HCT116 (cell line): Measurements from ENCODE around the gene SF1. TPM values are rescaled to one million over a fixed set of nuclear protein-coding genes. Genes with fewer than 3 reads are reported as not detected.

ENCODE experiments used
- ATAC-seq: fragments of 200-7000 bp; cut with Tn5 transposase; 2 replicates; pipeline ENCODE4 v1.9.1; 2020; ENCODE audit warnings: mild to moderate bottlenecking, moderate library complexity
- BruUV-seq: library from RNA; stranded (reverse); fragments of 400-500 nt; replicated peaks from 2 replicates; lab custom pipeline; 2021; lab: Mats Ljungman, UMichigan
- CTCF ChIA-PET: fragments of 300-600 bp; sonication (Branson Sonifier 250); formaldehyde crosslinking; loops from one replicate; lab custom pipeline; 2021; ENCODE audit warnings: antibody characterized with exemption; lab: Charles Lee
- POLR2A ChIA-PET: fragments of 300-600, 350-600 bp; sonication (Branson Sonifier 250); formaldehyde crosslinking; loops from one replicate; lab custom pipeline; 2021; ENCODE audit warnings: antibody characterized with exemption; lab: Charles Lee
- RAD21 ChIA-PET, 2 experiments: fragments of 300-600 bp; sonication (Branson Sonifier 250); formaldehyde crosslinking; loops; one replicate each; lab custom pipeline; 2023; ENCODE audit warnings: low total read pairs in 2 of 2; ENCODE audit not compliant: uncharacterized antibody in 2 of 2, unreplicated experiment in 2 of 2, low non-redundant PET in 1 of 2; lab: Charles Lee
- DNase-seq: peaks from one replicate; pipeline ENCODE4 v3.0.0-alpha.2; 2010; ENCODE audit warnings: low read depth, low spot score
- H2AFZ ChIP-seq: fragments of 200-600 bp; shearing (Covaris generic), sonication (generic); 2 replicates; pipeline ENCODE4 v1.6.1; 2017; ENCODE audit warnings: low read depth, mixed run types, mixed read lengths, antibody characterized with exemption, low read length; ENCODE audit not compliant: poor library complexity, severe bottlenecking
- H3K27ac ChIP-seq: 2 replicates; pipeline ENCODE4 v1.5.1; 2012; ENCODE audit warnings: low read depth, low read length
- H3K27me3 ChIP-seq: fragments of 200-600 bp; sonication (generic); 2 replicates; pipeline ENCODE4 v1.6.1; 2016; ENCODE audit warnings: mixed run types, low read length, mixed read lengths; ENCODE audit not compliant: insufficient read depth
- H3K36me3 ChIP-seq, 2 experiments: fragments of 200-500 bp in 1 of 2; fragments of 200-600 bp in 1 of 2; sonication (Bioruptor generic) in 1 of 2; sonication (generic) in 1 of 2; 2 replicates each; pipeline versions ENCODE4 v1.5.1 to v1.6.1; 2014 to 2016; ENCODE audit warnings: low read length in 2 of 2, inconsistent platforms in 1 of 2, mixed read lengths in 1 of 2, mixed run types in 1 of 2; ENCODE audit not compliant: insufficient read depth in 2 of 2, control insufficient read depth in 1 of 2
- H3K4me1 ChIP-seq, 2 experiments: fragments of 200-600 bp in 1 of 2; sonication (generic) in 1 of 2; 2 replicates each; pipeline versions ENCODE4 v1.5.1 to v1.6.1; 2012 to 2017; ENCODE audit warnings: low read length in 2 of 2, inconsistent platforms in 1 of 2, mild to moderate bottlenecking in 1 of 2, mixed read lengths in 1 of 2, mixed run types in 1 of 2, moderate library complexity in 1 of 2; ENCODE audit not compliant: insufficient read depth in 2 of 2, control insufficient read depth in 1 of 2
- H3K4me2 ChIP-seq: fragments of 200-600 bp; sonication (generic); 2 replicates; pipeline ENCODE4 v1.6.1; 2017; ENCODE audit warnings: mixed run types, low read length, mixed read lengths
- H3K4me3 ChIP-seq, 2 experiments: fragments of 200-600 bp in 1 of 2; sonication (generic) in 1 of 2; replicated peaks in 1 of 2; 2 replicates each; pipeline ENCODE4 v1.5.1; 2011 to 2016; ENCODE audit warnings: low read length in 2 of 2, control low read depth in 1 of 2, low read depth in 1 of 2, mild to moderate bottlenecking in 1 of 2, mixed read lengths in 1 of 2, mixed run types in 1 of 2
- H3K79me2 ChIP-seq: fragments of 200-600 bp; sonication (generic); 2 replicates; pipeline ENCODE4 v1.6.1; 2017; ENCODE audit warnings: mild to moderate bottlenecking, mixed run types, low read length, moderate library complexity, mixed read lengths; ENCODE audit not compliant: insufficient read depth
- H3K9ac ChIP-seq: fragments of 200-600 bp; sonication (generic); 2 replicates; pipeline ENCODE4 v1.6.1; 2016; ENCODE audit warnings: low read length, mixed read lengths
- H3K9me2 ChIP-seq: fragments of 200-600 bp; sonication (generic), shearing (Covaris generic); 2 replicates; pipeline ENCODE4 v1.6.1; 2017; ENCODE audit warnings: mixed run types, mild to moderate bottlenecking, moderate library complexity; ENCODE audit not compliant: insufficient read depth
- H3K9me3 ChIP-seq, 2 experiments: fragments of 200-500 bp in 1 of 2; fragments of 200-600 bp in 1 of 2; sonication (Bioruptor generic) in 1 of 2; sonication (generic) in 1 of 2; 2 replicates each; pipeline ENCODE4 v1.6.1; 2014 to 2017; ENCODE audit warnings: low read length in 2 of 2, mixed read lengths in 2 of 2, inconsistent platforms in 1 of 2, low read depth in 1 of 2, mild to moderate bottlenecking in 1 of 2, mixed run types in 1 of 2, moderate library complexity in 1 of 2; ENCODE audit not compliant: control insufficient read depth in 1 of 2, insufficient read depth in 1 of 2
- H4K20me1 ChIP-seq: fragments of 200-600 bp; sonication (generic), shearing (Covaris generic); 2 replicates; pipeline ENCODE4 v1.6.1; 2017; ENCODE audit warnings: mixed run types, mild to moderate bottlenecking, moderate library complexity; ENCODE audit not compliant: insufficient read depth
- CBX3 ChIP-seq: IDR thresholded peaks from 2 replicates; pipeline ENCODE4 v1.6.1; 2012; ENCODE audit warnings: low read depth
- CEBPB ChIP-seq: IDR thresholded peaks from 2 replicates; pipeline ENCODE4 v1.6.1; 2012; ENCODE audit warnings: low read depth
- ELF1 ChIP-seq: IDR thresholded peaks from 2 replicates; pipeline ENCODE4 v1.6.1; 2012; ENCODE audit warnings: low read depth, borderline replicate concordance
- EZH2 ChIP-seq: fragments of 200-600 bp; sonication (generic); IDR thresholded peaks from 2 replicates; pipeline ENCODE4 v1.6.1; 2017; ENCODE audit warnings: antibody characterized with exemption, mixed run types
- EZH2phosphoT487 ChIP-seq: fragments of 200-600 bp; IDR thresholded peaks from 2 replicates; pipeline ENCODE4 v1.6.1; 2018; ENCODE audit warnings: antibody characterized with exemption, borderline replicate concordance
- FOSL1 ChIP-seq: IDR thresholded peaks from 2 replicates; pipeline ENCODE4 v1.6.1; 2012; ENCODE audit warnings: low read depth
- JUND ChIP-seq: IDR thresholded peaks from 2 replicates; pipeline ENCODE4 v1.6.1; 2012
- POLR2AphosphoS5 ChIP-seq: IDR thresholded peaks from 2 replicates; pipeline ENCODE4 v1.6.1; 2011; ENCODE audit warnings: mild to moderate bottlenecking, low read depth, low read length, moderate library complexity
- RAD21 ChIP-seq: IDR thresholded peaks from 2 replicates; pipeline ENCODE4 v1.6.1; 2012; ENCODE audit warnings: low read depth, mild to moderate bottlenecking
- SIN3A ChIP-seq: IDR thresholded peaks from 2 replicates; pipeline ENCODE4 v1.6.1; 2012; ENCODE audit warnings: low read depth
- SP1 ChIP-seq: IDR thresholded peaks from 2 replicates; pipeline ENCODE4 v1.6.1; 2012; ENCODE audit warnings: low read depth
- TCF7L2 ChIP-seq: IDR thresholded peaks from 2 replicates; pipeline ENCODE4 v1.7.0; 2011; ENCODE audit warnings: borderline replicate concordance, inconsistent platforms; ENCODE audit not compliant: insufficient read depth, insufficient read length; ENCODE audit errors: extremely low read depth
- ZFX ChIP-seq: fragments of 450-650 bp; IDR thresholded peaks from 2 replicates; pipeline ENCODE4 v1.6.1; 2017
- ZNF274 ChIP-seq: fragments of 200-500 bp; sonication (Bioruptor generic); IDR thresholded peaks from 2 replicates; pipeline ENCODE4 v1.6.1; 2014; ENCODE audit warnings: mild to moderate bottlenecking, low read depth, low read length, inconsistent platforms
- intact Hi-C: fragments of 100-400 bp; cut with micrococcal nuclease; formaldehyde crosslinking; loops from 2 replicates; pipeline ENCODE4 v1.10.0; 2022
- total RNA-seq: library from RNA; stranded (reverse); gene quantifications from one replicate; pipeline ENCODE4 v1.2.1, GENCODE V29; 2021; ENCODE audit not compliant: unreplicated experiment
- TF ChIP-seq, protein P1 (sequence below): IDR thresholded peaks from 2 replicates; pipeline ENCODE4 v1.6.1; 2011; ENCODE audit warnings: mild to moderate bottlenecking, low read length, moderate library complexity; ENCODE audit not compliant: insufficient replicate concordance; ENCODE audit errors: extremely low read depth
- TF ChIP-seq, protein P2 (sequence below): IDR thresholded peaks from 2 replicates; pipeline ENCODE4 v1.6.1; 2012
- TF ChIP-seq, protein P3 (sequence below): IDR thresholded peaks from 2 replicates; pipeline ENCODE4 v1.6.1; 2012
- TF ChIP-seq, protein P4 (sequence below): IDR thresholded peaks from 2 replicates; pipeline ENCODE4 v1.6.1; 2012; ENCODE audit warnings: low read depth
- TF ChIP-seq, protein P5 (sequence below), 3 experiments: fragments of 200-600 bp in 1 of 3; sonication (generic) in 1 of 3; IDR thresholded peaks in 2 of 3; conservative IDR thresholded peaks in 1 of 3; 2 replicates each; pipeline ENCODE4 v1.5.1; 2012 to 2017; ENCODE audit warnings: low read depth in 2 of 3, low read length in 2 of 3, antibody characterized with exemption in 1 of 3, borderline replicate concordance in 1 of 3, control low read depth in 1 of 3, mild to moderate bottlenecking in 1 of 3, mixed read lengths in 1 of 3, mixed run types in 1 of 3, moderate library complexity in 1 of 3; ENCODE audit not compliant: insufficient read depth in 1 of 3

SF1 gene
- total RNA-seq, 1 experiment from 2014 or later: 403 TPM

DNA sequence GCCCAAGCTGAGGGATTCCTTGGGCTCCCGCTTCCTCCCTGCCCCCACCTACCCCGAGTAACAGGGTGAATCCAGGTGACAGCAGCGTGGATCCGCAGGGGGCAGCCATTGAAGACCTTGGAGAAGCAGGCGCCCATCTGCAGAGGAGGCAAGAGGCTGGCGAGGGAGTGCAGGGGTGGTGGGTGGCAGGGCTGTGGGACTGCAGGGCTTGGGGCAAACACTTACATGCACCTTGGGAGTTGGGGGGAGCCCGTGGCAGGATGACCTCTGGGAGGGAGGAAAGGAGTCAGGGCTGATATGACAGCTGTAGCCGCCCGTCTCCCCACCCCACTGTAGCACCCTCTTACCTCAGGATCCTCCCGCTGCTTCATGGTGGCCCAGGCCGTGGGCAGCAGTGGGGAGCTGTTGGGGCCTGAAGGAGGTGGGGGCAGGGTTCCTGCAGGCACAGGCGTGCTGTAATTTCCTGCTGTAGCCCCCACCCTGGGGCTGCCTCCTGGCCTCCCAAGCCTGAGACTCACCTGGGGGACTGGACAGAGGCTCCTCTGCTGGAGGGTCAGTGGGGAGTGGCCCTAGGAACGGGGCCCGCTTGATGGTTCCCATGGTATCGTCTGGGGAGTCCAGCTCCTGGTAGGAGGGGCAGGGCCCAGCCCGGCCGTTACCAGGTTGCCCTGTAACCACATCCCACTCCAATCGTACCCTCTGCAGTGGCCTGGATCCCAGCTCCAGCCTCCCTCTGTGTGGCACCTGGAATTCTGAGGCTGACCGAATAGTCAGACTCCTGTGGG, 18.6 kb upstream of the SF1 start:
- CTCF ChIA-PET: no interaction called here
- DNase-seq (no peak), ATAC-seq (no peak)
- Histone ChIP-seq H4K20me1 (no peaks in the 10 kb centered on the region), H3K4me3 (no peak overlapping the region), H3K27me3 (no peaks in the 10 kb centered on the region), H3K36me3 (no peaks in the 10 kb centered on the region; a peak in 1 of 4 replicates), H3K9me2 (no peaks in the 10 kb centered on the region), H3K79me2 (no peaks in the 10 kb centered on the region), H2AFZ (no peak overlapping the region), H3K4me1 (peaks cover 15 to 30% of the 10 kb centered on the region in 2 experiments; a peak in 3 of 4 replicates), H3K27ac (no peak overlapping the region), H3K9ac (no peak overlapping the region), H3K9me3 (no peaks in the 10 kb centered on the region), H3K4me2 (no peak overlapping the region)
- POLR2A ChIA-PET: interaction anchor here (0.6 kb wide), 1 partner anchor 61 kb away, joined by 3 read pairs; no protein-coding TSS in a partner anchor
- intact Hi-C loops: no loop called here
- TF ChIP-seq, protein P1, sequence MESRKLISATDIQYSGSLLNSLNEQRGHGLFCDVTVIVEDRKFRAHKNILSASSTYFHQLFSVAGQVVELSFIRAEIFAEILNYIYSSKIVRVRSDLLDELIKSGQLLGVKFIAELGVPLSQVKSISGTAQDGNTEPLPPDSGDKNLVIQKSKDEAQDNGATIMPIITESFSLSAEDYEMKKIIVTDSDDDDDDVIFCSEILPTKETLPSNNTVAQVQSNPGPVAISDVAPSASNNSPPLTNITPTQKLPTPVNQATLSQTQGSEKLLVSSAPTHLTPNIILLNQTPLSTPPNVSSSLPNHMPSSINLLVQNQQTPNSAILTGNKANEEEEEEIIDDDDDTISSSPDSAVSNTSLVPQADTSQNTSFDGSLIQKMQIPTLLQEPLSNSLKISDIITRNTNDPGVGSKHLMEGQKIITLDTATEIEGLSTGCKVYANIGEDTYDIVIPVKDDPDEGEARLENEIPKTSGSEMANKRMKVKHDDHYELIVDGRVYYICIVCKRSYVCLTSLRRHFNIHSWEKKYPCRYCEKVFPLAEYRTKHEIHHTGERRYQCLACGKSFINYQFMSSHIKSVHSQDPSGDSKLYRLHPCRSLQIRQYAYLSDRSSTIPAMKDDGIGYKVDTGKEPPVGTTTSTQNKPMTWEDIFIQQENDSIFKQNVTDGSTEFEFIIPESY: no peak
- TF ChIP-seq, protein P2, sequence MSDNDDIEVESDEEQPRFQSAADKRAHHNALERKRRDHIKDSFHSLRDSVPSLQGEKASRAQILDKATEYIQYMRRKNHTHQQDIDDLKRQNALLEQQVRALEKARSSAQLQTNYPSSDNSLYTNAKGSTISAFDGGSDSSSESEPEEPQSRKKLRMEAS: no peak
- TF ChIP-seq, protein P3, sequence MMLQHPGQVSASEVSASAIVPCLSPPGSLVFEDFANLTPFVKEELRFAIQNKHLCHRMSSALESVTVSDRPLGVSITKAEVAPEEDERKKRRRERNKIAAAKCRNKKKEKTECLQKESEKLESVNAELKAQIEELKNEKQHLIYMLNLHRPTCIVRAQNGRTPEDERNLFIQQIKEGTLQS: no peak
- TF ChIP-seq SIN3A: no peak
- TF ChIP-seq FOSL1: no peak
- TF ChIP-seq, protein P4, sequence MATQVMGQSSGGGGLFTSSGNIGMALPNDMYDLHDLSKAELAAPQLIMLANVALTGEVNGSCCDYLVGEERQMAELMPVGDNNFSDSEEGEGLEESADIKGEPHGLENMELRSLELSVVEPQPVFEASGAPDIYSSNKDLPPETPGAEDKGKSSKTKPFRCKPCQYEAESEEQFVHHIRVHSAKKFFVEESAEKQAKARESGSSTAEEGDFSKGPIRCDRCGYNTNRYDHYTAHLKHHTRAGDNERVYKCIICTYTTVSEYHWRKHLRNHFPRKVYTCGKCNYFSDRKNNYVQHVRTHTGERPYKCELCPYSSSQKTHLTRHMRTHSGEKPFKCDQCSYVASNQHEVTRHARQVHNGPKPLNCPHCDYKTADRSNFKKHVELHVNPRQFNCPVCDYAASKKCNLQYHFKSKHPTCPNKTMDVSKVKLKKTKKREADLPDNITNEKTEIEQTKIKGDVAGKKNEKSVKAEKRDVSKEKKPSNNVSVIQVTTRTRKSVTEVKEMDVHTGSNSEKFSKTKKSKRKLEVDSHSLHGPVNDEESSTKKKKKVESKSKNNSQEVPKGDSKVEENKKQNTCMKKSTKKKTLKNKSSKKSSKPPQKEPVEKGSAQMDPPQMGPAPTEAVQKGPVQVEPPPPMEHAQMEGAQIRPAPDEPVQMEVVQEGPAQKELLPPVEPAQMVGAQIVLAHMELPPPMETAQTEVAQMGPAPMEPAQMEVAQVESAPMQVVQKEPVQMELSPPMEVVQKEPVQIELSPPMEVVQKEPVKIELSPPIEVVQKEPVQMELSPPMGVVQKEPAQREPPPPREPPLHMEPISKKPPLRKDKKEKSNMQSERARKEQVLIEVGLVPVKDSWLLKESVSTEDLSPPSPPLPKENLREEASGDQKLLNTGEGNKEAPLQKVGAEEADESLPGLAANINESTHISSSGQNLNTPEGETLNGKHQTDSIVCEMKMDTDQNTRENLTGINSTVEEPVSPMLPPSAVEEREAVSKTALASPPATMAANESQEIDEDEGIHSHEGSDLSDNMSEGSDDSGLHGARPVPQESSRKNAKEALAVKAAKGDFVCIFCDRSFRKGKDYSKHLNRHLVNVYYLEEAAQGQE: no peak
- TF ChIP-seq SP1: no peak
- TF ChIP-seq ZFX: no peak
- TF ChIP-seq CBX3: no peak
- TF ChIP-seq TCF7L2: no peak
- TF ChIP-seq EZH2phosphoT487: no peak
- no peak for TF ChIP-seq EZH2
- no peak for TF ChIP-seq JUND
- no peak for TF ChIP-seq RAD21
- TF ChIP-seq ZNF274: no peak
- no peak for TF ChIP-seq POLR2AphosphoS5
- TF ChIP-seq, protein P5, sequence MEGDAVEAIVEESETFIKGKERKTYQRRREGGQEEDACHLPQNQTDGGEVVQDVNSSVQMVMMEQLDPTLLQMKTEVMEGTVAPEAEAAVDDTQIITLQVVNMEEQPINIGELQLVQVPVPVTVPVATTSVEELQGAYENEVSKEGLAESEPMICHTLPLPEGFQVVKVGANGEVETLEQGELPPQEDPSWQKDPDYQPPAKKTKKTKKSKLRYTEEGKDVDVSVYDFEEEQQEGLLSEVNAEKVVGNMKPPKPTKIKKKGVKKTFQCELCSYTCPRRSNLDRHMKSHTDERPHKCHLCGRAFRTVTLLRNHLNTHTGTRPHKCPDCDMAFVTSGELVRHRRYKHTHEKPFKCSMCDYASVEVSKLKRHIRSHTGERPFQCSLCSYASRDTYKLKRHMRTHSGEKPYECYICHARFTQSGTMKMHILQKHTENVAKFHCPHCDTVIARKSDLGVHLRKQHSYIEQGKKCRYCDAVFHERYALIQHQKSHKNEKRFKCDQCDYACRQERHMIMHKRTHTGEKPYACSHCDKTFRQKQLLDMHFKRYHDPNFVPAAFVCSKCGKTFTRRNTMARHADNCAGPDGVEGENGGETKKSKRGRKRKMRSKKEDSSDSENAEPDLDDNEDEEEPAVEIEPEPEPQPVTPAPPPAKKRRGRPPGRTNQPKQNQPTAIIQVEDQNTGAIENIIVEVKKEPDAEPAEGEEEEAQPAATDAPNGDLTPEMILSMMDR (IDR thresholded peaks at IDR 0.05 in 2 of 3, conservative IDR thresholded peaks at IDR 0.05 in 1 of 3; ENCODE audit: borderline replicate concordance in 1 of 3, insufficient read depth in 1 of 3, low read depth in 2 of 3, low read length in 2 of 3): no peak
- no peak for TF ChIP-seq ELF1
- TF ChIP-seq CEBPB: no peak
- RAD21 ChIA-PET: no interaction called here
- BruUV-seq: no TSS peak
